ENCODE data around the gene HES3.

DNA sequence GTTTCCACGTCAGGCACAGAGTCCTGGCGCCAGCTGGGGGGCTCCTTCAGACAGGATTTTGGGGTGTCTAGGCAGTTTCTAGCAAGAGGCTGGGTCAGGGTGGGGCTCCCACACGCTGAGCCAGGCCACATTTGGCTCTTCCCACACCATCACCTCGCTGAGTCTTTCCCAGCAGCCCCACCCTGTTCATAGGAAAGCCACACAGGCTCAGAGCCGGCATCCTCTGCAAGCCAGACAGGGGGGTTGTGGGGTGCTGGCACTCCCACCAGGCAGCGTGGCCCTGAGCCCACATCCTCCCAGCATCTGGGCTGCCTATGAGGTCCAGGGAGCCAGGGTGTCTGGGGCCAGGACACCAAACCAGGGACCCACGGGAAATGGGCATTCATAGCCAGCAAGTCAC, 19.7 kb downstream of the HES3 start:
- TF ChIP-seq EZH2 (IDR thresholded peaks at IDR 0.05; ENCODE audit: borderline replicate concordance, insufficient read depth, low read depth, low read length, poor library complexity, severe bottlenecking): no peak
- TF ChIP-seq, protein P1, sequence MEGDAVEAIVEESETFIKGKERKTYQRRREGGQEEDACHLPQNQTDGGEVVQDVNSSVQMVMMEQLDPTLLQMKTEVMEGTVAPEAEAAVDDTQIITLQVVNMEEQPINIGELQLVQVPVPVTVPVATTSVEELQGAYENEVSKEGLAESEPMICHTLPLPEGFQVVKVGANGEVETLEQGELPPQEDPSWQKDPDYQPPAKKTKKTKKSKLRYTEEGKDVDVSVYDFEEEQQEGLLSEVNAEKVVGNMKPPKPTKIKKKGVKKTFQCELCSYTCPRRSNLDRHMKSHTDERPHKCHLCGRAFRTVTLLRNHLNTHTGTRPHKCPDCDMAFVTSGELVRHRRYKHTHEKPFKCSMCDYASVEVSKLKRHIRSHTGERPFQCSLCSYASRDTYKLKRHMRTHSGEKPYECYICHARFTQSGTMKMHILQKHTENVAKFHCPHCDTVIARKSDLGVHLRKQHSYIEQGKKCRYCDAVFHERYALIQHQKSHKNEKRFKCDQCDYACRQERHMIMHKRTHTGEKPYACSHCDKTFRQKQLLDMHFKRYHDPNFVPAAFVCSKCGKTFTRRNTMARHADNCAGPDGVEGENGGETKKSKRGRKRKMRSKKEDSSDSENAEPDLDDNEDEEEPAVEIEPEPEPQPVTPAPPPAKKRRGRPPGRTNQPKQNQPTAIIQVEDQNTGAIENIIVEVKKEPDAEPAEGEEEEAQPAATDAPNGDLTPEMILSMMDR (IDR thresholded peaks at IDR 0.05): no peak
